K562 (cell line): ENCODE measurements around the gene MAP3K20.

Source experiments
- CTCF ChIP-seq, 3 experiments: IDR thresholded peaks in 2 of 3; conservative IDR thresholded peaks in 1 of 3; 2 replicates each; pipeline ENCODE4 v1.5.1; 2011 to 2012; ENCODE audit warnings: low read length in 3 of 3, mild to moderate bottlenecking in 3 of 3, control low read depth in 2 of 3, improper control_type of control experiment in 1 of 3, inconsistent platforms in 1 of 3, low read depth in 1 of 3, mixed read lengths in 1 of 3, moderate library complexity in 1 of 3; ENCODE audit not compliant: insufficient read depth in 2 of 3
- FOXK1 ChIP-seq: sonication (generic); formaldehyde crosslinking; IDR thresholded peaks from 2 replicates; pipeline ENCODE4 v1.8.0; 2022; ENCODE audit warnings: missing genetic modification reagents, mild to moderate bottlenecking, borderline replicate concordance
- MEF2A ChIP-seq: IDR thresholded peaks from 2 replicates; pipeline ENCODE4 v1.6.1; 2011; ENCODE audit warnings: low read depth, mild to moderate bottlenecking, low read length, moderate library complexity; ENCODE audit not compliant: control insufficient read depth
- POLR2A ChIP-seq: fragments of 450-650 bp; conservative IDR thresholded peaks from 2 replicates; pipeline ENCODE4 v1.6.1; 2016
- ZFP30 ChIP-seq: fragments of 250-450 bp; sonication (Bioruptor Pico); IDR thresholded peaks from 2 replicates; pipeline ENCODE4 v1.8.0; 2022; ENCODE audit warnings: moderate library complexity, mild to moderate bottlenecking, inconsistent platforms, borderline replicate concordance

DNA sequence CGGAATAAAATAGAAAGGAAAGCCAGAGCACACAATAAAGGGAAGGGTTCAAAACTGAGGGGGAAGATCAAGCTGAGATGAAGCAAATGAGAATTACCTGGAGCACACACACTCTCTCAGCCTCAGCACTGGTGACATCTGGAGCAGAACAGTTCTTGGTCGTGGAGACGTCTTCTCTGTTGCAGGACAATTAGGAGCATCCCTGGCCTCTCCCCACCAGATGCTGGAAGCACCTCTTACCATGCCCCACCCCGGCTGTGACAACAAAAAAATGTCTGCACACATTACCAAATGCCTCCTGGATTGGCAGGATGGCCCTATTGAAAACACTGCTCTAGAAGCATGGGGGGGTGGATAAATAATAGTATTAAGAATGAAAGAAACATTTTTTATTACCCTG is 43.6 kb upstream of the MAP3K20 start:
- TF ChIP-seq POLR2A (no peak), MEF2A (no peak), CTCF (IDR thresholded peaks at IDR 0.05 in 2 of 3, conservative IDR thresholded peaks at IDR 0.05 in 1 of 3; ENCODE audit: insufficient read depth in 2 of 3, low read depth in 1 of 3, low read length in 3 of 3) (no peak), FOXK1 (CRISPR knock-in tag) (no peak), ZFP30 (no peak)
